ENCODE results near the gene RNF141. TPM values are rescaled to one million over a fixed set of nuclear protein-coding genes. Genes with fewer than 3 reads are reported as not detected.

Gene RNF141, protein sequence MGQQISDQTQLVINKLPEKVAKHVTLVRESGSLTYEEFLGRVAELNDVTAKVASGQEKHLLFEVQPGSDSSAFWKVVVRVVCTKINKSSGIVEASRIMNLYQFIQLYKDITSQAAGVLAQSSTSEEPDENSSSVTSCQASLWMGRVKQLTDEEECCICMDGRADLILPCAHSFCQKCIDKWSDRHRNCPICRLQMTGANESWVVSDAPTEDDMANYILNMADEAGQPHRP
- total RNA-seq = 10 to 100 TPM; 20.2 to 23.1 TPM

- Histone ChIP-seq H3K27ac (peak within 1 kb of the TSS; percentile 90 to 93 (median 92)), H3K36me3 (replicated peaks in 1 of 2; ENCODE audit: insufficient read depth in 1 of 2, low read depth in 2 of 2) (no peaks in the 10 kb centered on the region), H3K9me3 (no peaks in the 10 kb centered on the region), H3K4me1 (peaks cover 13% of the 10 kb centered on the region), H3K4me3 (peak within 1 kb of the TSS; percentile 79 to 95), H3K27me3 (no peaks in the 10 kb centered on the region)
- DNase-seq (peak; percentile 96 to 98 (median 97)), ATAC-seq (peak; percentile 98)
- TF ChIP-seq, protein P1, sequence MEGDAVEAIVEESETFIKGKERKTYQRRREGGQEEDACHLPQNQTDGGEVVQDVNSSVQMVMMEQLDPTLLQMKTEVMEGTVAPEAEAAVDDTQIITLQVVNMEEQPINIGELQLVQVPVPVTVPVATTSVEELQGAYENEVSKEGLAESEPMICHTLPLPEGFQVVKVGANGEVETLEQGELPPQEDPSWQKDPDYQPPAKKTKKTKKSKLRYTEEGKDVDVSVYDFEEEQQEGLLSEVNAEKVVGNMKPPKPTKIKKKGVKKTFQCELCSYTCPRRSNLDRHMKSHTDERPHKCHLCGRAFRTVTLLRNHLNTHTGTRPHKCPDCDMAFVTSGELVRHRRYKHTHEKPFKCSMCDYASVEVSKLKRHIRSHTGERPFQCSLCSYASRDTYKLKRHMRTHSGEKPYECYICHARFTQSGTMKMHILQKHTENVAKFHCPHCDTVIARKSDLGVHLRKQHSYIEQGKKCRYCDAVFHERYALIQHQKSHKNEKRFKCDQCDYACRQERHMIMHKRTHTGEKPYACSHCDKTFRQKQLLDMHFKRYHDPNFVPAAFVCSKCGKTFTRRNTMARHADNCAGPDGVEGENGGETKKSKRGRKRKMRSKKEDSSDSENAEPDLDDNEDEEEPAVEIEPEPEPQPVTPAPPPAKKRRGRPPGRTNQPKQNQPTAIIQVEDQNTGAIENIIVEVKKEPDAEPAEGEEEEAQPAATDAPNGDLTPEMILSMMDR (IDR thresholded peaks at IDR 0.05) = peak; percentile 77 to 95 (median 93)
- TF ChIP-seq POLR2A (IDR thresholded peaks at IDR 0.05) = peak; percentile 92 to 95 (median 94)
- WGBS, 2 donors = 0% methylated on average over 17 to 49 of the region's 54 CpGs
- intact Hi-C loops (cut with DNase I) = no loop called here
Observed at GRCh38 chr11:10540915-10541560, at the start of gene RNF141. TSS of gene RNF141 (minus strand) at chr11:10541187. CDS start at chr11:10534158, 7,029 bp downstream.

DNA sequence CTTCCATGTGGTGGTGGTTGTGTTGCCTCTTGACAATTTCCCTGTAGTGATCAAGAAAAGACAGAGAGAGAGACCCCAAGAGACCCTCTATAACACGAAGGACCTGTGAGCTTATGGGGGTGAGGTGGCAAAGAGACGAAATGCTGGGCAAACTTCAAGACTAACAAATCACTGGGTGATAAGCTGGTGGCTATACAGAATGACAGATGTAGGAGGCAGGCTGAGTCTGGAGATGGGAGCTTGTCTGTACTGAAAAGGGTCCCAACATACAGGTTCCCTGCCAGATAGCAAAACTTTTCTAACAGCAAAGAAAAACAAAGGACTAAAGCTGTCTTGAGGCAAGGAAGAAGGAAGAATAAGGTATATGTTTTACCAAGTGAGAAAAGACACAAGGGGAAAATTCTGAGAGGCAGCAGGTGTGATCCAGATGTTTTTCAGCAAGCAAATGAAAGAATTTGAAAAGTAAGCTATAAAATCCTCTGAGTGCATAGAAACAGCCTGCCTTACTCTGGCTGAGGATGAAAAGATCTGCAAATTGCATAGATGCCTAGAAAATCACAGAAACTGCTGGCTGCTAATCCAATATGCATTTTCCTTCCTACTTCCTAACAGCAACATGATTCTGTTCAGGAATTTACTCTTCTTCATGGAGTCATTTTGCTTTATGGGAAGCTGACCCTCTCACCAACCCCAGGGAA lies 49.4 kb upstream of the RNF141 start:
- TF ChIP-seq, protein P1 (IDR thresholded peaks at IDR 0.05) = no peak
- TF ChIP-seq POLR2A (IDR thresholded peaks at IDR 0.05) = no peak
- DNase-seq = peak in 1 of 4 donors; percentile 17
- H3K4me1 ChIP-seq = peaks cover 7% of the 10 kb centered on the region
- WGBS, 2 donors = 35 to 43% methylated on average over 2 of the region's 2 CpGs
- H3K9me3 ChIP-seq = no peaks in the 10 kb centered on the region
- no peak overlapping the region for H3K4me3 ChIP-seq
- no peak overlapping the region for H3K27ac ChIP-seq
- no peaks in the 10 kb centered on the region for H3K27me3 ChIP-seq
- intact Hi-C loops (cut with DNase I) = no loop called here
- no peaks in the 10 kb centered on the region for H3K36me3 ChIP-seq (replicated peaks in 1 of 2; ENCODE audit: insufficient read depth in 1 of 2, low read depth in 2 of 2)
- ATAC-seq = no peak

DNA sequence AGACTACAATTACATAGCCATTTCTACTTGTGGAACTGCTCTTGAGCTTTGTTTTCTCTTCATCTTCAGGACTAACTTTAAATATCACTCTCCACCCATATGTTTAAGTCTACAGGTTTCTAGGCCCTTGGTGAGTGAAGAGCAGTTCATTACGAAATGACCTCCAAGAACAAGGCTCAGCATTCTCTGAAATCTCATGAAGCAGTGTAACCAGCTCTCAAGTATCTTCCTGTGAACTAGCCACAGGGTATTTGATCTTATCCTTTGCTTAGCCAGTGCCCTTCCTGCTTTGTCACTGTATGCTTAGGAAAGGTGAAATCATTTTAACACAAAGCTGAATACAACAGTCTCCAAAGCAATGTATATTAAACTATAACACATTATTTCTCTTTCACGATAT lies 47.9 kb upstream of the RNF141 start:
- intact Hi-C loops (cut with DNase I) = no loop called here
- DNase-seq (no peak), ATAC-seq (no peak)
- Histone ChIP-seq H3K27me3 (no peaks in the 10 kb centered on the region), H3K4me3 (no peak overlapping the region), H3K27ac (no peak overlapping the region), H3K9me3 (no peaks in the 10 kb centered on the region), H3K36me3 (replicated peaks in 1 of 2; ENCODE audit: insufficient read depth in 1 of 2, low read depth in 2 of 2) (no peaks in the 10 kb centered on the region), H3K4me1 (peaks cover 11% of the 10 kb centered on the region)
- TF ChIP-seq, protein P1 (IDR thresholded peaks at IDR 0.05) = no peak
- no peak for TF ChIP-seq POLR2A (IDR thresholded peaks at IDR 0.05)
- 89 to 95% methylated on average over 2 of the region's 2 CpGs for WGBS, 2 donors

DNA sequence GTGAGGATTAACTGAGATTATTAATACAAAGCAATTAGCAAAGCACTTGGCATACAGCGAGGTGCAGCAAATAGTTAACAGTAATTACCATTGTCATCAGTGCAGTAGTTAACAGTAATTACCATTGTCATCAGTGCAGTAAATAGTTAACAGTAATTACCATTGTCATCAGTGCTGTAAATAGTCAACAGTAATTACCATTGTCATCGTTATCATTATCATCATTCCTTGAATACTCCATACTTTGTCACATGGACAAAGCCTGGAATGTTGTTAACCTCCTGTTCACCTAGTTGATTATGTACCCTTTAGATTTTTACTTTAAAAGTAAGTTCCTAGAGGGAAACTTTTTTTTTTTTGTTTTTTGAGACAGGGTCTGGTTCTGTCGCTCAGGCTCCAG lies 47.0 kb upstream of the RNF141 start:
- TF ChIP-seq, protein P1 (IDR thresholded peaks at IDR 0.05) = no peak
- no peak for TF ChIP-seq POLR2A (IDR thresholded peaks at IDR 0.05)
- ATAC-seq (no peak), DNase-seq (no peak)
- Histone ChIP-seq H3K36me3 (replicated peaks in 1 of 2; ENCODE audit: insufficient read depth in 1 of 2, low read depth in 2 of 2) (no peaks in the 10 kb centered on the region), H3K9me3 (no peaks in the 10 kb centered on the region), H3K4me1 (peaks cover 13% of the 10 kb centered on the region), H3K27me3 (no peaks in the 10 kb centered on the region), H3K27ac (no peak overlapping the region), H3K4me3 (no peak overlapping the region)
- WGBS, 2 donors = 83 to 92% methylated on average over 3 of the region's 3 CpGs
- intact Hi-C loops (cut with DNase I) = no loop called here
